Tibial nerve (tissue), 4 donors: Measurements from ENCODE around the gene MAML2.

Source experiments
- EP300 ChIP-seq, 2 donors: sonication (generic); formaldehyde crosslinking; IDR thresholded peaks; one replicate each; pipeline ENCODE4 v1.6.1; 2017; ENCODE audit warnings: antibody characterized with exemption in 2 of 2, mild to moderate bottlenecking in 1 of 2
- POLR2A ChIP-seq, 2 donors: fragments of 450-650 bp; IDR thresholded peaks; one replicate each; pipeline ENCODE4 v1.6.1; 2017; ENCODE audit warnings: antibody characterized with exemption in 2 of 2, mild to moderate bottlenecking in 2 of 2, moderate library complexity in 2 of 2
- TF ChIP-seq, protein P1 (sequence below), 5 experiments: fragments of 200-600 bp in 3 of 5; fragments of 450-650 bp in 2 of 5; sonication (generic) in 3 of 5; IDR thresholded peaks; one replicate each; pipeline ENCODE4 v1.5.1; 2016 to 2019; ENCODE audit warnings: antibody characterized with exemption in 5 of 5, mild to moderate bottlenecking in 3 of 5, moderate library complexity in 2 of 5

DNA sequence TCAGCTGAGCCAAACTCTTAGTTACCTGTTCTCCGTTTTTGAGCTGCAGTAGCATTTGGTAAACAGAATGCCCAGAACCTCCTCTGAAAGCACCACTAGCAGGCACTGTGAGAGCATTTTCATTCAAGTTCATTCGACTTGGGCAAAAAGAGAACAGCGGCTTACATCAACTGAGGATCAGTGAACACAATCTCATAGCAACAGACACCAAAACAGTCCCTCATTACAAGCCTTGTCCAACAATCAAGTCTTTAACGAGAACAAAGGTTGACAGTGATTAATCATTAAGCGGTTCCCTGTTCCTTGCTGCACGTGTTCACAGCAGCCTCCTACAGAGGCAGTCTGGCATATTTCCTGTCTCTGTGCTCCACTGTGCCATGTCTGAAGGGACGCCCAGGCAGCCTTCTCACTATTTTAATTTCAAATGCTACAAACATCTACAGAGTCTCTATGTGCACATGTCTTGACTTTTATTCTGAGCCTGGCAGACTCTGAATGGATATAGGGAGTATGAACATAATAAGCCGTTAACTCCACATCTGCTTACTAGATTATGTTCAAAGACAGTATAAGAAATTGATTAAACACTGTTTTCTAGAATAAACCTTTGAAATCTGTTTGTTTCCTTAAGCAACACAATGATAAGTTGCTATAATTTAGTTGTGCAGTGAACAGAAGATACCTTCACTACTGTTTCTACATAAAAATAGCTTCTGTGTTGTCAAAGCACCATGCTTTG, 330.7 kb downstream of the MAML2 start:
- TF ChIP-seq POLR2A (IDR thresholded peaks at IDR 0.05) (no peak), EP300 (IDR thresholded peaks at IDR 0.05) (peak; percentile 38 to 93)
- TF ChIP-seq, protein P1, sequence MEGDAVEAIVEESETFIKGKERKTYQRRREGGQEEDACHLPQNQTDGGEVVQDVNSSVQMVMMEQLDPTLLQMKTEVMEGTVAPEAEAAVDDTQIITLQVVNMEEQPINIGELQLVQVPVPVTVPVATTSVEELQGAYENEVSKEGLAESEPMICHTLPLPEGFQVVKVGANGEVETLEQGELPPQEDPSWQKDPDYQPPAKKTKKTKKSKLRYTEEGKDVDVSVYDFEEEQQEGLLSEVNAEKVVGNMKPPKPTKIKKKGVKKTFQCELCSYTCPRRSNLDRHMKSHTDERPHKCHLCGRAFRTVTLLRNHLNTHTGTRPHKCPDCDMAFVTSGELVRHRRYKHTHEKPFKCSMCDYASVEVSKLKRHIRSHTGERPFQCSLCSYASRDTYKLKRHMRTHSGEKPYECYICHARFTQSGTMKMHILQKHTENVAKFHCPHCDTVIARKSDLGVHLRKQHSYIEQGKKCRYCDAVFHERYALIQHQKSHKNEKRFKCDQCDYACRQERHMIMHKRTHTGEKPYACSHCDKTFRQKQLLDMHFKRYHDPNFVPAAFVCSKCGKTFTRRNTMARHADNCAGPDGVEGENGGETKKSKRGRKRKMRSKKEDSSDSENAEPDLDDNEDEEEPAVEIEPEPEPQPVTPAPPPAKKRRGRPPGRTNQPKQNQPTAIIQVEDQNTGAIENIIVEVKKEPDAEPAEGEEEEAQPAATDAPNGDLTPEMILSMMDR (IDR thresholded peaks at IDR 0.05) = peak; percentile 43 to 75 (median 64)
